HCT116 (cell line): ENCODE measurements around the gene AMZ1. TPM values are rescaled to one million over a fixed set of nuclear protein-coding genes. Genes with fewer than 3 reads are reported as not detected.

ENCODE experiments used
- ATAC-seq: fragments of 200-7000 bp; cut with Tn5 transposase; 2 replicates; pipeline ENCODE4 v1.9.1; 2020; ENCODE audit warnings: mild to moderate bottlenecking, moderate library complexity
- BruUV-seq: library from RNA; stranded (reverse); fragments of 400-500 nt; replicated peaks from 2 replicates; lab custom pipeline; 2021; lab: Mats Ljungman, UMichigan
- CTCF ChIA-PET: fragments of 300-600 bp; sonication (Branson Sonifier 250); formaldehyde crosslinking; loops from one replicate; lab custom pipeline; 2021; ENCODE audit warnings: antibody characterized with exemption; lab: Charles Lee
- POLR2A ChIA-PET: fragments of 300-600, 350-600 bp; sonication (Branson Sonifier 250); formaldehyde crosslinking; loops from one replicate; lab custom pipeline; 2021; ENCODE audit warnings: antibody characterized with exemption; lab: Charles Lee
- RAD21 ChIA-PET, 2 experiments: fragments of 300-600 bp; sonication (Branson Sonifier 250); formaldehyde crosslinking; loops; one replicate each; lab custom pipeline; 2023; ENCODE audit warnings: low total read pairs in 2 of 2; ENCODE audit not compliant: uncharacterized antibody in 2 of 2, unreplicated experiment in 2 of 2, low non-redundant PET in 1 of 2; lab: Charles Lee
- DNase-seq: peaks from one replicate; pipeline ENCODE4 v3.0.0-alpha.2; 2010; ENCODE audit warnings: low read depth, low spot score
- H2AFZ ChIP-seq: fragments of 200-600 bp; shearing (Covaris generic), sonication (generic); 2 replicates; pipeline ENCODE4 v1.6.1; 2017; ENCODE audit warnings: low read depth, mixed run types, mixed read lengths, antibody characterized with exemption, low read length; ENCODE audit not compliant: poor library complexity, severe bottlenecking
- H3K27ac ChIP-seq: 2 replicates; pipeline ENCODE4 v1.5.1; 2012; ENCODE audit warnings: low read depth, low read length
- H3K27me3 ChIP-seq: fragments of 200-600 bp; sonication (generic); 2 replicates; pipeline ENCODE4 v1.6.1; 2016; ENCODE audit warnings: mixed run types, low read length, mixed read lengths; ENCODE audit not compliant: insufficient read depth
- H3K36me3 ChIP-seq, 2 experiments: fragments of 200-500 bp in 1 of 2; fragments of 200-600 bp in 1 of 2; sonication (Bioruptor generic) in 1 of 2; sonication (generic) in 1 of 2; 2 replicates each; pipeline versions ENCODE4 v1.5.1 to v1.6.1; 2014 to 2016; ENCODE audit warnings: low read length in 2 of 2, inconsistent platforms in 1 of 2, mixed read lengths in 1 of 2, mixed run types in 1 of 2; ENCODE audit not compliant: insufficient read depth in 2 of 2, control insufficient read depth in 1 of 2
- H3K4me1 ChIP-seq, 2 experiments: fragments of 200-600 bp in 1 of 2; sonication (generic) in 1 of 2; 2 replicates each; pipeline versions ENCODE4 v1.5.1 to v1.6.1; 2012 to 2017; ENCODE audit warnings: low read length in 2 of 2, inconsistent platforms in 1 of 2, mild to moderate bottlenecking in 1 of 2, mixed read lengths in 1 of 2, mixed run types in 1 of 2, moderate library complexity in 1 of 2; ENCODE audit not compliant: insufficient read depth in 2 of 2, control insufficient read depth in 1 of 2
- H3K4me2 ChIP-seq: fragments of 200-600 bp; sonication (generic); 2 replicates; pipeline ENCODE4 v1.6.1; 2017; ENCODE audit warnings: mixed run types, low read length, mixed read lengths
- H3K4me3 ChIP-seq, 2 experiments: fragments of 200-600 bp in 1 of 2; sonication (generic) in 1 of 2; replicated peaks in 1 of 2; 2 replicates each; pipeline ENCODE4 v1.5.1; 2011 to 2016; ENCODE audit warnings: low read length in 2 of 2, control low read depth in 1 of 2, low read depth in 1 of 2, mild to moderate bottlenecking in 1 of 2, mixed read lengths in 1 of 2, mixed run types in 1 of 2
- H3K79me2 ChIP-seq: fragments of 200-600 bp; sonication (generic); 2 replicates; pipeline ENCODE4 v1.6.1; 2017; ENCODE audit warnings: mild to moderate bottlenecking, mixed run types, low read length, moderate library complexity, mixed read lengths; ENCODE audit not compliant: insufficient read depth
- H3K9ac ChIP-seq: fragments of 200-600 bp; sonication (generic); 2 replicates; pipeline ENCODE4 v1.6.1; 2016; ENCODE audit warnings: low read length, mixed read lengths
- H3K9me2 ChIP-seq: fragments of 200-600 bp; sonication (generic), shearing (Covaris generic); 2 replicates; pipeline ENCODE4 v1.6.1; 2017; ENCODE audit warnings: mixed run types, mild to moderate bottlenecking, moderate library complexity; ENCODE audit not compliant: insufficient read depth
- H3K9me3 ChIP-seq, 2 experiments: fragments of 200-500 bp in 1 of 2; fragments of 200-600 bp in 1 of 2; sonication (Bioruptor generic) in 1 of 2; sonication (generic) in 1 of 2; 2 replicates each; pipeline ENCODE4 v1.6.1; 2014 to 2017; ENCODE audit warnings: low read length in 2 of 2, mixed read lengths in 2 of 2, inconsistent platforms in 1 of 2, low read depth in 1 of 2, mild to moderate bottlenecking in 1 of 2, mixed run types in 1 of 2, moderate library complexity in 1 of 2; ENCODE audit not compliant: control insufficient read depth in 1 of 2, insufficient read depth in 1 of 2
- H4K20me1 ChIP-seq: fragments of 200-600 bp; sonication (generic), shearing (Covaris generic); 2 replicates; pipeline ENCODE4 v1.6.1; 2017; ENCODE audit warnings: mixed run types, mild to moderate bottlenecking, moderate library complexity; ENCODE audit not compliant: insufficient read depth
- CBX3 ChIP-seq: IDR thresholded peaks from 2 replicates; pipeline ENCODE4 v1.6.1; 2012; ENCODE audit warnings: low read depth
- CEBPB ChIP-seq: IDR thresholded peaks from 2 replicates; pipeline ENCODE4 v1.6.1; 2012; ENCODE audit warnings: low read depth
- EGR1 ChIP-seq: IDR thresholded peaks from 2 replicates; pipeline ENCODE4 v1.6.1; 2012; ENCODE audit warnings: low read depth
- ELF1 ChIP-seq: IDR thresholded peaks from 2 replicates; pipeline ENCODE4 v1.6.1; 2012; ENCODE audit warnings: low read depth, borderline replicate concordance
- EZH2 ChIP-seq: fragments of 200-600 bp; sonication (generic); IDR thresholded peaks from 2 replicates; pipeline ENCODE4 v1.6.1; 2017; ENCODE audit warnings: antibody characterized with exemption, mixed run types
- JUND ChIP-seq: IDR thresholded peaks from 2 replicates; pipeline ENCODE4 v1.6.1; 2012
- POLR2AphosphoS5 ChIP-seq: IDR thresholded peaks from 2 replicates; pipeline ENCODE4 v1.6.1; 2011; ENCODE audit warnings: mild to moderate bottlenecking, low read depth, low read length, moderate library complexity
- RAD21 ChIP-seq: IDR thresholded peaks from 2 replicates; pipeline ENCODE4 v1.6.1; 2012; ENCODE audit warnings: low read depth, mild to moderate bottlenecking
- SP1 ChIP-seq: IDR thresholded peaks from 2 replicates; pipeline ENCODE4 v1.6.1; 2012; ENCODE audit warnings: low read depth
- TCF7L2 ChIP-seq: IDR thresholded peaks from 2 replicates; pipeline ENCODE4 v1.7.0; 2011; ENCODE audit warnings: borderline replicate concordance, inconsistent platforms; ENCODE audit not compliant: insufficient read depth, insufficient read length; ENCODE audit errors: extremely low read depth
- YY1 ChIP-seq: IDR thresholded peaks from 2 replicates; pipeline ENCODE4 v1.6.1; 2011; ENCODE audit warnings: low read length, low read depth, moderate library complexity, mild to moderate bottlenecking; ENCODE audit not compliant: insufficient replicate concordance; ENCODE audit errors: extremely low read depth
- ZFX ChIP-seq: fragments of 450-650 bp; IDR thresholded peaks from 2 replicates; pipeline ENCODE4 v1.6.1; 2017
- ZNF274 ChIP-seq: fragments of 200-500 bp; sonication (Bioruptor generic); IDR thresholded peaks from 2 replicates; pipeline ENCODE4 v1.6.1; 2014; ENCODE audit warnings: mild to moderate bottlenecking, low read depth, low read length, inconsistent platforms
- intact Hi-C: fragments of 100-400 bp; cut with micrococcal nuclease; formaldehyde crosslinking; loops from 2 replicates; pipeline ENCODE4 v1.10.0; 2022
- total RNA-seq: library from RNA; stranded (reverse); gene quantifications from one replicate; pipeline ENCODE4 v1.2.1, GENCODE V29; 2021; ENCODE audit not compliant: unreplicated experiment
- TF ChIP-seq, protein P1 (sequence below): IDR thresholded peaks from 2 replicates; pipeline ENCODE4 v1.6.1; 2012
- TF ChIP-seq, protein P2 (sequence below): IDR thresholded peaks from 2 replicates; pipeline ENCODE4 v1.6.1; 2011; ENCODE audit warnings: mild to moderate bottlenecking, low read length, moderate library complexity; ENCODE audit not compliant: insufficient replicate concordance; ENCODE audit errors: extremely low read depth
- TF ChIP-seq, protein P3 (sequence below), 3 experiments: fragments of 200-600 bp in 1 of 3; sonication (generic) in 1 of 3; IDR thresholded peaks in 2 of 3; conservative IDR thresholded peaks in 1 of 3; 2 replicates each; pipeline ENCODE4 v1.5.1; 2012 to 2017; ENCODE audit warnings: low read depth in 2 of 3, low read length in 2 of 3, antibody characterized with exemption in 1 of 3, borderline replicate concordance in 1 of 3, control low read depth in 1 of 3, mild to moderate bottlenecking in 1 of 3, mixed read lengths in 1 of 3, mixed run types in 1 of 3, moderate library complexity in 1 of 3; ENCODE audit not compliant: insufficient read depth in 1 of 3

AMZ1 gene
- total RNA-seq, 1 experiment from 2014 or later, result not detected

DNA sequence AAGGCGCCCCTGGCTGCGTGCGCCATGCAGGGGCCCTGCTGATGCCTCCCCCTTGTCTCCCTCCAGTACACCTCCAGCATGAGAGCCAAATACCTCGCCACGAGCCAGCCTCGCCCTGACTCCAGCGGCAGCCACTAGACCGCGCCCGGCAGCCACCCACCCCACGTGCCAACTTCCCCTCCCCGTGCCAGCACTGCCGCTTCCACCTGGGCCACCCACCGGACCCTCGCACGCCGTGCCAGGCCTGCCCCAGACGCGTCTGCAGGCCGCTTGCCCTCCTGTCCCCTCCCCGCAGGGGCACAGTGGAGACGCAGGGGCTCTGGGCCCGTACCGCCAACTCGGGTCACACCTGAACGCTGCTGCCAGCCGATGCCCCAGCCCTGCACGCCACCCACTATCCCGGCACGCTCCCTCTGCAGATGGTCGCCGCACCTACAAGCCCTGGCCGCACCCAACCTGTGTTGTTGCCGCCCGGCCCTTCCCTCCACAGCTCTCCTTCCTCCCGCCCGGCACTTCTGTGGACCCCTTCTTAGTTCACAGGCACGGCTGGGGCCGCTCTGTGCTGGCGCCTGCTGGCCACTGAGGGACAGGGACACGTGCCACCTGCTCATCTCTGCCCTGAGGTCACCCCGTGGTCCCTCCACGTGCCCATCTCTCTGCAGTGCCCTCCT lies 26.3 kb upstream of the AMZ1 start:
- Histone ChIP-seq H3K4me2 (no peak overlapping the region), H3K9me2 (no peaks in the 10 kb centered on the region), H3K9ac (no peak overlapping the region), H3K36me3 (no peaks in the 10 kb centered on the region; a peak in 1 of 4 replicates), H4K20me1 (no peaks in the 10 kb centered on the region), H3K9me3 (no peaks in the 10 kb centered on the region), H3K79me2 (no peaks in the 10 kb centered on the region), H2AFZ (no peak overlapping the region), H3K27ac (no peak overlapping the region), H3K27me3 (no peaks in the 10 kb centered on the region), H3K4me1 (0 out of 4 replicates have a peak, but pooled peaks cover 0 to 4% of the 10 kb centered on the region in 2 experiments), H3K4me3 (no peak overlapping the region)
- 0 out of 2 replicates have a peak, but pooled peaks have one; percentile 24 for ATAC-seq
- BruUV-seq, result no TSS peak
- no peak for DNase-seq
- CTCF ChIA-PET, result no interaction called here
- TF ChIP-seq, protein P1, sequence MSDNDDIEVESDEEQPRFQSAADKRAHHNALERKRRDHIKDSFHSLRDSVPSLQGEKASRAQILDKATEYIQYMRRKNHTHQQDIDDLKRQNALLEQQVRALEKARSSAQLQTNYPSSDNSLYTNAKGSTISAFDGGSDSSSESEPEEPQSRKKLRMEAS, result no peak
- TF ChIP-seq JUND (no peak), ZFX (no peak), EZH2 (no peak), POLR2AphosphoS5 (no peak), EGR1 (no peak), CEBPB (no peak), RAD21 (no peak), SP1 (no peak), CBX3 (no peak), ELF1 (no peak), ZNF274 (no peak), TCF7L2 (no peak), YY1 (no peak)
- TF ChIP-seq, protein P2, sequence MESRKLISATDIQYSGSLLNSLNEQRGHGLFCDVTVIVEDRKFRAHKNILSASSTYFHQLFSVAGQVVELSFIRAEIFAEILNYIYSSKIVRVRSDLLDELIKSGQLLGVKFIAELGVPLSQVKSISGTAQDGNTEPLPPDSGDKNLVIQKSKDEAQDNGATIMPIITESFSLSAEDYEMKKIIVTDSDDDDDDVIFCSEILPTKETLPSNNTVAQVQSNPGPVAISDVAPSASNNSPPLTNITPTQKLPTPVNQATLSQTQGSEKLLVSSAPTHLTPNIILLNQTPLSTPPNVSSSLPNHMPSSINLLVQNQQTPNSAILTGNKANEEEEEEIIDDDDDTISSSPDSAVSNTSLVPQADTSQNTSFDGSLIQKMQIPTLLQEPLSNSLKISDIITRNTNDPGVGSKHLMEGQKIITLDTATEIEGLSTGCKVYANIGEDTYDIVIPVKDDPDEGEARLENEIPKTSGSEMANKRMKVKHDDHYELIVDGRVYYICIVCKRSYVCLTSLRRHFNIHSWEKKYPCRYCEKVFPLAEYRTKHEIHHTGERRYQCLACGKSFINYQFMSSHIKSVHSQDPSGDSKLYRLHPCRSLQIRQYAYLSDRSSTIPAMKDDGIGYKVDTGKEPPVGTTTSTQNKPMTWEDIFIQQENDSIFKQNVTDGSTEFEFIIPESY, result no peak
- TF ChIP-seq, protein P3, sequence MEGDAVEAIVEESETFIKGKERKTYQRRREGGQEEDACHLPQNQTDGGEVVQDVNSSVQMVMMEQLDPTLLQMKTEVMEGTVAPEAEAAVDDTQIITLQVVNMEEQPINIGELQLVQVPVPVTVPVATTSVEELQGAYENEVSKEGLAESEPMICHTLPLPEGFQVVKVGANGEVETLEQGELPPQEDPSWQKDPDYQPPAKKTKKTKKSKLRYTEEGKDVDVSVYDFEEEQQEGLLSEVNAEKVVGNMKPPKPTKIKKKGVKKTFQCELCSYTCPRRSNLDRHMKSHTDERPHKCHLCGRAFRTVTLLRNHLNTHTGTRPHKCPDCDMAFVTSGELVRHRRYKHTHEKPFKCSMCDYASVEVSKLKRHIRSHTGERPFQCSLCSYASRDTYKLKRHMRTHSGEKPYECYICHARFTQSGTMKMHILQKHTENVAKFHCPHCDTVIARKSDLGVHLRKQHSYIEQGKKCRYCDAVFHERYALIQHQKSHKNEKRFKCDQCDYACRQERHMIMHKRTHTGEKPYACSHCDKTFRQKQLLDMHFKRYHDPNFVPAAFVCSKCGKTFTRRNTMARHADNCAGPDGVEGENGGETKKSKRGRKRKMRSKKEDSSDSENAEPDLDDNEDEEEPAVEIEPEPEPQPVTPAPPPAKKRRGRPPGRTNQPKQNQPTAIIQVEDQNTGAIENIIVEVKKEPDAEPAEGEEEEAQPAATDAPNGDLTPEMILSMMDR (IDR thresholded peaks at IDR 0.05 in 2 of 3, conservative IDR thresholded peaks at IDR 0.05 in 1 of 3; ENCODE audit: borderline replicate concordance in 1 of 3, insufficient read depth in 1 of 3, low read depth in 2 of 3, low read length in 2 of 3), result no peak
- intact Hi-C loops, result no loop called here
- POLR2A ChIA-PET, result no interaction called here
- RAD21 ChIA-PET, result no interaction called here
